K562 (cell line): Measurements from ENCODE around the gene LYPD5. TPM values are rescaled to one million over a fixed set of nuclear protein-coding genes. Genes with fewer than 3 reads are reported as not detected.

ENCODE experiments used
- ARID1B ChIP-seq: fragments of 450-650 bp; IDR thresholded peaks from 2 replicates; pipeline ENCODE4 v1.6.1; 2016; ENCODE audit warnings: antibody characterized with exemption, mild to moderate bottlenecking, inconsistent platforms
- DIDO1 ChIP-seq: fragments of 450-650 bp; IDR thresholded peaks from 2 replicates; pipeline ENCODE4 v1.6.1; 2016; ENCODE audit warnings: low read depth, missing biosample characterization, missing genetic modification characterization
- FOXJ2 ChIP-seq: fragments of 200-800 bp; sonication (Bioruptor generic); IDR thresholded peaks from 2 replicates; pipeline ENCODE4 v1.6.1; 2016; ENCODE audit warnings: missing genetic modification characterization, missing compliant biosample characterization
- FOXJ3 ChIP-seq: sonication (generic); formaldehyde crosslinking; IDR thresholded peaks from 2 replicates; pipeline ENCODE4 v1.4.0; 2020; ENCODE audit warnings: mild to moderate bottlenecking, missing genetic modification reagents
- HNRNPH1 ChIP-seq: fragments of 200-400 bp; formaldehyde crosslinking; optimal IDR thresholded peaks from 2 replicates; pipeline ENCODE3; 2017; ENCODE audit warnings: low read depth, mild to moderate bottlenecking, low read length, moderate library complexity
- KDM1A ChIP-seq, 2 experiments: fragments of 450-650 bp; IDR thresholded peaks; 2 replicates each; pipeline ENCODE4 v1.6.1; 2016; ENCODE audit warnings: mild to moderate bottlenecking in 2 of 2
- KLF6 ChIP-seq: fragments of 250-450 bp; sonication (Bioruptor Pico); IDR thresholded peaks from 2 replicates; pipeline ENCODE4 v1.4.0; 2020; ENCODE audit warnings: mild to moderate bottlenecking, moderate library complexity, borderline replicate concordance
- MAFK ChIP-seq: IDR thresholded peaks from 2 replicates; pipeline ENCODE4 v1.6.1; 2011; ENCODE audit warnings: low read length, improper control_type of control experiment
- SMARCC2 ChIP-seq: fragments of 450-650 bp; IDR thresholded peaks from 2 replicates; pipeline ENCODE4 v1.6.1; 2017; ENCODE audit warnings: antibody characterized with exemption, moderate library complexity, mild to moderate bottlenecking, low read depth
- TOE1 ChIP-seq, 2 experiments: fragments of 450-650 bp in 1 of 2; sonication (generic) in 1 of 2; formaldehyde crosslinking in 1 of 2; IDR thresholded peaks; 2 replicates each; pipeline versions ENCODE4 v1.7.1 to v1.8.0; 2016 to 2022; ENCODE audit warnings: borderline replicate concordance in 2 of 2, mild to moderate bottlenecking in 2 of 2, antibody characterized with exemption in 1 of 2, inconsistent platforms in 1 of 2, low read depth in 1 of 2, missing genetic modification reagents in 1 of 2, moderate library complexity in 1 of 2
- ZFP36 ChIP-seq: fragments of 150-350 bp; IDR thresholded peaks from 2 replicates; pipeline ENCODE4 v1.6.1; 2018; ENCODE audit warnings: low read length, low read depth; ENCODE audit not compliant: partially characterized antibody
- polyA plus RNA-seq, 8 experiments: library from polyadenylated mRNA; depleted of rRNA in 4 of 8; stranded (reverse) in 5 of 8; unstranded in 3 of 8; fragments of >200 nt; fragmentation: Nextera tagmentation in 2 of 8; fragmentation: Illumina TruSeq in 1 of 8; extraction: Ambion mirVana in 2 of 8; extraction: Trizol in 1 of 8; gene quantifications; 2 replicates each; pipeline versions ENCODE4 v1.2.1 to v1.2.3, GENCODE V29; 2011 to 2014; ENCODE audit warnings: inconsistent platforms in 1 of 8, missing spikeins in 1 of 8
- total RNA-seq, 7 experiments: library from RNA; depleted of rRNA in 6 of 7; stranded (reverse); fragments of >200 nt in 6 of 7; fragmentation: Illumina TruSeq in 2 of 7; extraction: Trizol in 2 of 7; gene quantifications; 2 replicates each; pipeline versions ENCODE4 v1.2.1 to v1.2.3, GENCODE V29; 2011 to 2021; ENCODE audit warnings: low replicate concordance in 1 of 7
- TF ChIP-seq, protein P1 (sequence below): fragments of 250-450 bp; sonication (Bioruptor Pico); IDR thresholded peaks from 2 replicates; pipeline ENCODE4 v1.5.1; 2021; ENCODE audit warnings: mild to moderate bottlenecking
- TF ChIP-seq, protein P2 (sequence below): sonication (generic); formaldehyde crosslinking; IDR thresholded peaks from 2 replicates; pipeline ENCODE4 v1.8.0; 2022; ENCODE audit warnings: mild to moderate bottlenecking, missing genetic modification reagents
- TF ChIP-seq, protein P3 (sequence below), 2 experiments: fragments of 450-650 bp in 1 of 2; sonication (generic) in 1 of 2; formaldehyde crosslinking; conservative IDR thresholded peaks; 2 replicates each; pipeline versions ENCODE4 v1.4.0 to v1.8.1; 2020 to 2022; ENCODE audit warnings: mild to moderate bottlenecking in 1 of 2, missing genetic modification reagents in 1 of 2
- TF ChIP-seq, protein P4 (sequence below): fragments of 450-650 bp; IDR thresholded peaks from 2 replicates; pipeline ENCODE4 v1.6.1; 2017; ENCODE audit warnings: antibody characterized with exemption, mild to moderate bottlenecking

LYPD5 gene
- total and polyA plus RNA-seq, 9 of the 15 experiments (the other 6 are each of a cell fraction or from before 2014, with no cell fraction given), result 0.03 to 0.22 (median 0.10) TPM; not detected in 3

DNA sequence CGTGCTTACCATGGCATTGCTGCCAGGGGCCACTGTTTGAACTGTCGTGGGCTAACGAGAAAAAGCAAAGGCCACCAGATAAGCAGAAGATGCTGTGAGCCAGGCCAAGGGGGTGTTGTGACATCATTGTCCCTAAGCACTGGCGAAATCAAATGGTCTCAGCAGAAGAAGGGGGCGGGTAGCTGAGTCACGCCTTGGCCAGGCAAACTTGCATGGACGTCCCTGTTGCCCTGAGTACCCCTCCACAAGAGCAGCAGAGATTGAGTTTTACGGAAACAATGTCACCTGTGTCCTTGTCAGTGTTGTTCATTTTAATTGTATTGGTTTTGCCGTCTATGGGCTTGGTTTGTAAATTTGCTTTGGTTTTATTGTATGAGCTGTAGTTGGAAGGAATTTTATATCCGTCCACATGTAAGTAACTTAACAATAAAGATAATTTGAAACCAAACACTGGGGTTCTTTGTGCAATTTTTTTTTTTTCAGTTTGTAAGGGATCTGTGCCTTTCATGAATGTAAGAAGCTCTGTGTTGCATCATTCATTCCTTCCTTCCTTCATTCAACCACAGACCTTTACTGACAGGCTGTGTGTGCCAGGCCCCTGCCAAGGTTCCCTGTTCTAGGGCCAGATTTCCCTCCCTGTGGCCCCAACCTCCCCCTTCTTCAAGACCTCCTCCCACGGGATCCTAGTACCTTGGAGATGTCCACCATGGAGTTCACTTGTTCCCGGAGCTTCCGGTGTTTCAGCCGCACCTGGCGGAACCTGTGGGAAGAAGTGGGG is 33.8 kb downstream of the LYPD5 start (continued):
- TF ChIP-seq, protein P1, sequence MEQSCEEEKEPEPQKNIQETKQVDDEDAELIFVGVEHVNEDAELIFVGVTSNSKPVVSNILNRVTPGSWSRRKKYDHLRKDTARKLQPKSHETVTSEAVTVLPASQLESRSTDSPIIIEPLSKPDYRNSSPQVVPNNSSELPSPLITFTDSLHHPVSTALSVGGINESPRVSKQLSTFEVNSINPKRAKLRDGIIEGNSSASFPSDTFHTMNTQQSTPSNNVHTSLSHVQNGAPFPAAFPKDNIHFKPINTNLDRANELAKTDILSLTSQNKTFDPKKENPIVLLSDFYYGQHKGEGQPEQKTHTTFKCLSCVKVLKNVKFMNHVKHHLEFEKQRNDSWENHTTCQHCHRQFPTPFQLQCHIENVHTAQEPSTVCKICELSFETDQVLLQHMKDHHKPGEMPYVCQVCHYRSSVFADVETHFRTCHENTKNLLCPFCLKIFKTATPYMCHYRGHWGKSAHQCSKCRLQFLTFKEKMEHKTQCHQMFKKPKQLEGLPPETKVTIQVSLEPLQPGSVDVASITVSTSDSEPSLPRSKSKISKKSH, result no peak
- TF ChIP-seq KDM1A (IDR thresholded peaks at IDR 0.05), result peak; percentile 48 to 51; a peak in 2 of 4 replicates
- no peak for TF ChIP-seq KLF6 (CRISPR knock-in tag)
- no peak for TF ChIP-seq FOXJ3 (CRISPR knock-in tag)
- TF ChIP-seq DIDO1 (tag), result no peak
- TF ChIP-seq MAFK, result 0 out of 2 replicates have a peak, but pooled peaks have one; percentile 13
- TF ChIP-seq HNRNPH1, result no peak
- TF ChIP-seq ZFP36, result no peak
- TF ChIP-seq TOE1 (IDR thresholded peaks at IDR 0.05; ENCODE audit: borderline replicate concordance), result no peak
- no peak for TF ChIP-seq TOE1 (CRISPR knock-in tag; IDR thresholded peaks at IDR 0.05; ENCODE audit: borderline replicate concordance, low read depth)
- no peak for TF ChIP-seq FOXJ2 (tag)
- TF ChIP-seq, protein P2, sequence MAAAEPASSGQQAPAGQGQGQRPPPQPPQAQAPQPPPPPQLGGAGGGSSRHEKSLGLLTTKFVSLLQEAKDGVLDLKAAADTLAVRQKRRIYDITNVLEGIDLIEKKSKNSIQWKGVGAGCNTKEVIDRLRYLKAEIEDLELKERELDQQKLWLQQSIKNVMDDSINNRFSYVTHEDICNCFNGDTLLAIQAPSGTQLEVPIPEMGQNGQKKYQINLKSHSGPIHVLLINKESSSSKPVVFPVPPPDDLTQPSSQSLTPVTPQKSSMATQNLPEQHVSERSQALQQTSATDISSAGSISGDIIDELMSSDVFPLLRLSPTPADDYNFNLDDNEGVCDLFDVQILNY, result no peak
- peak; percentile 54; the same call in 1 of the 2 replicates for TF ChIP-seq ARID1B
- TF ChIP-seq, protein P3, sequence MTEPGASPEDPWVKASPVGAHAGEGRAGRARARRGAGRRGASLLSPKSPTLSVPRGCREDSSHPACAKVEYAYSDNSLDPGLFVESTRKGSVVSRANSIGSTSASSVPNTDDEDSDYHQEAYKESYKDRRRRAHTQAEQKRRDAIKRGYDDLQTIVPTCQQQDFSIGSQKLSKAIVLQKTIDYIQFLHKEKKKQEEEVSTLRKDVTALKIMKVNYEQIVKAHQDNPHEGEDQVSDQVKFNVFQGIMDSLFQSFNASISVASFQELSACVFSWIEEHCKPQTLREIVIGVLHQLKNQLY (CRISPR knock-in tag; conservative IDR thresholded peaks at IDR 0.05), result no peak
- TF ChIP-seq, protein P4, sequence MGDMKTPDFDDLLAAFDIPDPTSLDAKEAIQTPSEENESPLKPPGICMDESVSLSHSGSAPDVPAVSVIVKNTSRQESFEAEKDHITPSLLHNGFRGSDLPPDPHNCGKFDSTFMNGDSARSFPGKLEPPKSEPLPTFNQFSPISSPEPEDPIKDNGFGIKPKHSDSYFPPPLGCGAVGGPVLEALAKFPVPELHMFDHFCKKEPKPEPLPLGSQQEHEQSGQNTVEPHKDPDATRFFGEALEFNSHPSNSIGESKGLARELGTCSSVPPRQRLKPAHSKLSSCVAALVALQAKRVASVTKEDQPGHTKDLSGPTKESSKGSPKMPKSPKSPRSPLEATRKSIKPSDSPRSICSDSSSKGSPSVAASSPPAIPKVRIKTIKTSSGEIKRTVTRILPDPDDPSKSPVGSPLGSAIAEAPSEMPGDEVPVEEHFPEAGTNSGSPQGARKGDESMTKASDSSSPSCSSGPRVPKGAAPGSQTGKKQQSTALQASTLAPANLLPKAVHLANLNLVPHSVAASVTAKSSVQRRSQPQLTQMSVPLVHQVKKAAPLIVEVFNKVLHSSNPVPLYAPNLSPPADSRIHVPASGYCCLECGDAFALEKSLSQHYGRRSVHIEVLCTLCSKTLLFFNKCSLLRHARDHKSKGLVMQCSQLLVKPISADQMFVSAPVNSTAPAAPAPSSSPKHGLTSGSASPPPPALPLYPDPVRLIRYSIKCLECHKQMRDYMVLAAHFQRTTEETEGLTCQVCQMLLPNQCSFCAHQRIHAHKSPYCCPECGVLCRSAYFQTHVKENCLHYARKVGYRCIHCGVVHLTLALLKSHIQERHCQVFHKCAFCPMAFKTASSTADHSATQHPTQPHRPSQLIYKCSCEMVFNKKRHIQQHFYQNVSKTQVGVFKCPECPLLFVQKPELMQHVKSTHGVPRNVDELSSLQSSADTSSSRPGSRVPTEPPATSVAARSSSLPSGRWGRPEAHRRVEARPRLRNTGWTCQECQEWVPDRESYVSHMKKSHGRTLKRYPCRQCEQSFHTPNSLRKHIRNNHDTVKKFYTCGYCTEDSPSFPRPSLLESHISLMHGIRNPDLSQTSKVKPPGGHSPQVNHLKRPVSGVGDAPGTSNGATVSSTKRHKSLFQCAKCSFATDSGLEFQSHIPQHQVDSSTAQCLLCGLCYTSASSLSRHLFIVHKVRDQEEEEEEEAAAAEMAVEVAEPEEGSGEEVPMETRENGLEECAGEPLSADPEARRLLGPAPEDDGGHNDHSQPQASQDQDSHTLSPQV, result peak; percentile 43; the same call in 1 of the 2 replicates
- no peak for TF ChIP-seq SMARCC2
